Body of pancreas (tissue), 4 donors: ENCODE measurements around the gene WDFY3.

Source experiments
- CTCF ChIP-seq, 7 experiments: fragments of 450-650 bp in 4 of 7; fragments of 200-600 bp in 3 of 7; sonication (generic) in 3 of 7; IDR thresholded peaks; one replicate each; pipeline ENCODE4 v1.5.1; 2016 to 2019; ENCODE audit warnings: antibody characterized with exemption in 7 of 7
- POLR2A ChIP-seq, 3 donors: fragments of 450-650 bp; IDR thresholded peaks; one replicate each; pipeline ENCODE4 v1.6.1; 2016; ENCODE audit warnings: antibody characterized with exemption in 3 of 3, mild to moderate bottlenecking in 2 of 3

GRCh38 chr4:84767168-84767567 lies 199.3 kb downstream of the WDFY3 start:
- no peak for TF ChIP-seq POLR2A (IDR thresholded peaks at IDR 0.05)
- TF ChIP-seq CTCF (IDR thresholded peaks at IDR 0.05): no peak
